Smooth muscle cell of the brain vasculature (primary cell): Measurements from ENCODE around the gene EPHA2.
"Not testable (repeated sequence)": the region's sequence is repeated elsewhere in the genome, so short reads cannot be mapped to it uniquely, and the experiment has no call there.

Source experiments
- DNase-seq: peaks from one replicate; pipeline ENCODE4 v3.0.0-alpha.2; 2012; ENCODE audit warnings: low read depth, low spot score

The EPHA2 gene

DNA sequence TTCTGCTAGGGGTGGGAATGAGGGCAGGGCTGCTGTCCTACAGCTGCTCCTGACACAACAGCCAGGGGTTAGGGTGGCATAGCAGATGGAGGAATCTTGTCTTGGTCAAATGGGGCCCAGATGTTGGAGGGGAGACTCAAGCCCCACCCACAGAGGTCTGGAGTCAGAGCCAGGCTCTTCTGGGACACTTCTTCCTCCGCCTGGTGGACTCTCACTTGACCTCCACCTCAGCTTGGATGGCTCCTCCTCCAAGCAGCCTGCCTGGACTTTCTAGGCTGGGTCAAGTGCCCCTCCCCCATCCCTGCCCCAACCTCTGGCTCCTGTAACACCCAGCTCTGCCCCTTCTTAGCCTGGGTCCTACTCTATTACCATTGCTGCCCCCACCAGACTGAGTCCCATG, 35.5 kb downstream of the EPHA2 start:
- no peak for DNase-seq

DNA sequence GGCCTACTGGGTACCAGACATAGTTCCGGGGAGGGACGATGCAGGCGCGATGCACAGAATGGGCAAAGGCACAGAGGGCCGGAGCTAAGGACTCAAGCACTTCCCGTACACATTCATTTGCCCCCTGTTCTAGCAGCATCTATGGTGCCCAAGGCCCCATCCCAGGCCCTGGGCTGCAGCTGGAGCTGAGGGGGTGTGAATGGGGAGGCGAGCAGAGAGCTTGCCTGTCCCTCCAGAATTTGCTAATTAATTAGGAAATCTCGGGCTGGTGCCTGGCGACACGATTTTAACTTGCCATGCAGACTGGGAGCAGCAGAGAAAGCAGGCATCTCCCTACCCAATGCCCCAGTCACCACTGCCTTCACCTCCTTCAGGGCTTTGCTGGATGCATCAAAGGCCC, 35.9 kb downstream of the EPHA2 start:
- no peak for DNase-seq

DNA sequence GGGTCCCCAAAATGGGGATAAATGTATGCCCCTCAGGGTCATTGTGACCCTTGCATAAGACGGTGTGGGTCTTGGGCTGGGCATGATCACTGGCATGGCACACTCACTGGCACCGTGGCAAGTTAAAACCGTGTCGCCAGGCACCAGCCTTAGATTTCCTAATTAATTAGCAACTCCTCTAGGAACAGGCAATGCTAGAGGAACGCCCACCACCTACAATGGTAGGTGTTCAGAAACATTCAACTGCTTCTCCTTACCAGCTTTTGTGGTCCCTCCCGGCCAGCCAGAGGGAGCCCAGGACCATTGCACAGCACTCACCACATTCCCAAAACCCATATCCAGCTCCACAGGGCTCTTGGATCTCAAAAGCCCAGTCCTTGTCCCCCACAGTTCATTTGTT, 36.4 kb downstream of the EPHA2 start:
- no peak for DNase-seq

DNA sequence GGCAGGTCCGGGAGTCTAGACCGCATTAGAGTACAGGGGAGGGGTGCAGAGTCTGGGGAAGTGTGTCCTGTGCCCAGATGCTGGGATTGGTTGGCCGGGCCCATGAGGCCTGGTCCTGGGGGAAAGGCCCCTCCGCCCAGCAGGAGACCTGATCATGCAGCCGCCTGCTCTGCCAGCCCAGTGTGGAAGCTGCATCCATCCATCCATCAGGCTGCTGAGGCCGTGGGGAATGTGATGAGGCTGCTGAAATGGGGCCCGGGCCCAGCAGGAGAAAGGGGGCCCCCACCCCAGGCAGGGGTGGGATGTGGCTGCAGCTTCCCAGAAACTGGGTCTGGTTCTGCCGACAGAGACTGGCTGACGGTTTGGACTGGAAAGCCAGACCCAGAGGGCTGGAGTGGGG, 37.2 kb downstream of the EPHA2 start:
- no peak for DNase-seq

DNA sequence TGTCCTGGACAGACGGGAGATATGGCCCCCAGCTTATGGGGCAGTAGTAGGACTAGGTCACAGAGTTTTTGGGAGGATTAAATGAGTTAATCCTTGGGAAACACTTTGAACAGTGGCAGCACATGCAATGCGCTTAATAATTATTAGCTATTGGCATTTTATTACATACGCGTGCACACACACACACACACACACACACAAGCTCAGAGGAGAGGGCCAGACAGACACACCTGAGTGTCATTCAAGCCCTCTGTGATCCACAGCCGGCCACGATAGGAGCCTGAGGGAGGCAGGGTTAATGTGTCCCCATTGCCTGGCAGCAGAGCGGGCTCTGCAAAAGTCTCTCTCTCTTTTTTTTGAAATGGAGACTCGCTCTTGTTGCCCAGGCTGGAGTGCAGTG, 37.9 kb downstream of the EPHA2 start:
- DNase-seq: no peak

DNA sequence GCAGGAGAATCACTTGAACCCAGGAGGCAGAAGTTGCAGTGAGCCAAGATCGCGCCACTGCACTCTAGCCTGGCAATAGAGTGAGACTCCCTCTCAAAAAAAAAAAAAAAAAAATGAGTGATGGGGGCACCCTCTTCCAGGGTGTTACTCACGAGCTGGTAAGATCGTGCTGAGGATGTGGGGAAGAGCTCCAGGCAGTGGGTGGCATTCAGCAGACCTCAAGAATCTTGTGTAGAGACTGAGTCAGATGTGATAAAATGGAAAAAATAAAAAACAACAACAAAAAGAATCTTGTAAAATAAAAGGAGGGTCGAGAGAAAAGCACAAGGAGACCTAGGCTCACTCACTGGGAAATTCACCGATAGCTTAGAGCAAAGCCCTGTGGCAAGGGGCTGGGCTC, 38.5 kb downstream of the EPHA2 start:
- no peak for DNase-seq

DNA sequence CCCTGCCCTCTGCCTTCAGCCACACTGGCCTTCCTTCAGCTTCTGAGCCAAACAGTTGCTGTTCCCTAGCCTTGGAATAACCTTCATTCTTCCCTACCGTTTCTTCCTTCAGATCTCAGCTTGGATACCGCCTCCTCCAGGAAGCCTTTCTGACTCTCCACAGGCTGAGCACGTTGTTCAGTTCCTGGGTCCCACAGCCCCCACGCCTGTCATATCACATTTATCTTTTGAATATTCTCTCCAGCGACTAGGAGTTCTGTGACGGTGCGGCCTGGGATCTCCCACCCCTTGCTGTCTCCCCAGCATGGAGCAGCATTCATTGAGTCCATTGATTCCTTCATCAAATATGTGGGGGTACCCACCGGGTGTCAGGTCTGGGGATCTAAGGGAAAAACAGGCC, 39.2 kb downstream of the EPHA2 start:
- DNase-seq: no peak

DNA sequence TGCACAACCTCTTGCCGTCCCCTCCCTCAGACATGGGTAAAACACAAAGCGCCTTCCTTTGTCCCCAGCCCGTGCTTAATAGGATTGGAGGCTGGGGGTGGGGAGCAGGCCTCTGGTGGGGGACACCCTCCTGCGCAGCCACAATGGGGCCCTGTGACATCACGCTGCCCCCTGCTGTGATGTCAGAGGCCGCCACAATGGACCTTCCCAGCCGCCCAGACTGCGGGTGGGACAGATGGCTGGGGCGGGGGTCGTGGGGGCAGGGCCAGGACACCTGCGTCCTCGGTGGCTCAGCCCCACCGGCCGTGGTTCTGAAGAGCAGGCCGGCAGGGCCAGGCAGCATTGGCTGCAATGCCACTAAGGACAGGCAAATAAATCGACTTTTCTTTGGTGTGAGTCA, 39.9 kb downstream of the EPHA2 start:
- DNase-seq: no peak

DNA sequence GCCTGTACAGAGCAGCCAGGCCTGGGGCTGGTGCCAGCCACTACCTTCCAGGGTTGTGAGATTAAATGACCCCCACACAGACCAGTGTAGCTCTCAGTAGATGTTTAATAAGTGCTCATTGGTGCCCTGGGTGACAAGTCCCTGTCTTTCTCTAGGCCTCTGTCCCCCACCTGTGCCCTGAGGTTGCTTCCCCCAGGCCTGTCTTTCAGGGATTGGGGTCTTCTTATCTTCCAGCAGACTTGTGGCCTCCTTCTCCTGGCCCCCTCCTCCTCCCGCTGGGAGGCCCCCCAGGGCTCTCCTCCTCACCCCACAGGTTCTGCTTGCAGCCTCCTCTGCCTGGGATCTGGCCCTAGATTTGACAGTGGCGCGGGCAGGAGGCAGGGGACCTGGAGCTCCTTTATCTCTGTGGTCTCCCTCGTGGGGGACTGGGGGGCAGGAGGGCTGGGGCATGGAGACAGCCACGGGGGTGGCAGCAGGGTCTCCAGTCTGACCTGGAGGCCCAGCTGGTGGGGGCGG, 40.3 kb downstream of the EPHA2 start:
- DNase-seq: no peak

DNA sequence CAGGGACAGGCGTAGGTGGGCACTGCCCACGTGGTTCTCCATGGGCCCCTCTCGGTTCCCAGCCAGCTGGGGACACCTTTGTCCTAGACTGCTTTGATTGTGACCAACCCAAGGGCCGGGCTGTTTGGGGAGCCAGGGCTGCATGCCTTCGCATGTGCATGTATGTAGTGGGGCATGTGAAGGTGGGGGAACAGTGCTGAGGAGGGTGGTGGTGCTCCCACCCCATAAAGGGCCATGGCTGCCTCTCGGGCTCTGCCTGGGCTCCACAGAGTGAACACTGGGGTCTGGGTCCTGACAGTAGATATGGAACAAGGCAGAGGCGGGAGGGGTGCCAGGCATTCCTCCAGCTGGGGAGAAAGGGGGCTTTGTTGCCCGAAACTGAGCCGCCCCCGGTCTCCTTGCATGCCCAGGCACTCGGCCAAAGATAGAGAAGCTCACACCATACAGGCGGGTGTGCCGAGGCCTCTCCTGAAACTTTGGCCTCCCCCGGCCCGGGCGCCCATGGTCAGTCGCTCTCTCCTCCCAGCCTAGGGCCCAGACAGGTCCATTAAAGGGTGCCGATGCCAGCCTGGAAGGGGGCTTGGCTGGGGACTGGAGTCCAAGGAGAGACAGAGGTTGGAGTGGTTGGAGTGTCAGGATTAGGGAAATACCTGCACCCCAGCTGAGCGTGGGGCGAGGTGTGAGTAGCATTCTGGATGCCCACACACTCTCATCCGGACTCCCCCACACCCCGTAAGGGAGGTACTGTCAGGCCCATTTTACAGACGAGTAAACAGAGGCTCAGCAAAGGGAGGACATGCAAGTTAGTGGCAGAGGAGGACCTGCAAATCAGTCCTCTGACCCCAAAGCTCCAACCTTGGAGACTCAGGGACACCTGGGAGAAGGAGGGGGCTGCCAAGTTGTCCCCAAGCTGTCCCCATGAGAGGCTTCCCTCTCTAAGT, 41.1 kb downstream of the EPHA2 start:
- DNase-seq: no peak

DNA sequence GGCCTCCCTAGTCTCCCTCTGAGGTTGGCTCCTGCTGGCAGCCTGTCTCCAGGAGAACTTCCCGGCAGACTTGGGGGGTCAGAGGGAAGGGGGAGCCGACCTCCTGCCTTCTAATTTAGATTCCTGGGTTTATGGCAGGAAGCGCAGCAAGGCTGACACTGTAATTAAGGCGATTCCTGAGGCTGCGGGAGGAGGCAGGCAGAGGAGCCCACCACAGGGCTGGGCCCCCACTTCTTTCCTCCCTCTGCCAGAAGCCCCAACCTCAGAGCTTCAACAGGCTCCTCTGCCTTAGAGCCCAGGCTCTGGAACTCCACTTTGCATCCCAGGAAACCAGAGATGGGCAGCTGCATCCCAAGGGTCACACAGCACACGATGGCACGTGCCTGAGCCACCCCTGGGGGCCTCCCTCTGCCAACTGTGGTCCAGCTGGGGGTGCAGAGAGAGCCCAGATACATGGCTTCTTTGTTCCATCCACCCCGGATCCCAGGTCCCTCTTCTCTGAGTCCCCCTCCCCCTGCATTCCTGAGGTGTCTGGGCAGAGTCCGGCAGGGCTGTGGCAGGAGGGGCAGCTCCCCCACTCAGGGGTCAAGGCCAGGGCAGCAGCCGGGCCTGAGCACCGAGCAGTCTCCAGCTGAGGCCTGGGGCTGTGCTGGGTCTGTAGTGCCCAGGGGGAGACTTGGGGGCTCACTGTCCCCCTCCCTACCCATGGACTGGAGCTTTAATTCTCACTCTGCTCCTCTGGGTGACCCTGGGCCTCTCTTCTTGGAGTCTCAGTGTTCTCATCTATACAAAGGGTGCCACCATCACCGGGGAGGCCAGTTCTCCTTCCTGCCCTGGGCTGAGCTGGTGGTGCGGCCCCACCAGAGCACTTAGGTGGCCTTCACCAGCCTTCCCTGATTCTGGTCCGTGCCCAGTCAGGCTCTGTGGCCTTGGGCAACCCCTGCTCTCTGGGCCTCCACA, 43.0 kb downstream of the EPHA2 start:
- DNase-seq: no peak

DNA sequence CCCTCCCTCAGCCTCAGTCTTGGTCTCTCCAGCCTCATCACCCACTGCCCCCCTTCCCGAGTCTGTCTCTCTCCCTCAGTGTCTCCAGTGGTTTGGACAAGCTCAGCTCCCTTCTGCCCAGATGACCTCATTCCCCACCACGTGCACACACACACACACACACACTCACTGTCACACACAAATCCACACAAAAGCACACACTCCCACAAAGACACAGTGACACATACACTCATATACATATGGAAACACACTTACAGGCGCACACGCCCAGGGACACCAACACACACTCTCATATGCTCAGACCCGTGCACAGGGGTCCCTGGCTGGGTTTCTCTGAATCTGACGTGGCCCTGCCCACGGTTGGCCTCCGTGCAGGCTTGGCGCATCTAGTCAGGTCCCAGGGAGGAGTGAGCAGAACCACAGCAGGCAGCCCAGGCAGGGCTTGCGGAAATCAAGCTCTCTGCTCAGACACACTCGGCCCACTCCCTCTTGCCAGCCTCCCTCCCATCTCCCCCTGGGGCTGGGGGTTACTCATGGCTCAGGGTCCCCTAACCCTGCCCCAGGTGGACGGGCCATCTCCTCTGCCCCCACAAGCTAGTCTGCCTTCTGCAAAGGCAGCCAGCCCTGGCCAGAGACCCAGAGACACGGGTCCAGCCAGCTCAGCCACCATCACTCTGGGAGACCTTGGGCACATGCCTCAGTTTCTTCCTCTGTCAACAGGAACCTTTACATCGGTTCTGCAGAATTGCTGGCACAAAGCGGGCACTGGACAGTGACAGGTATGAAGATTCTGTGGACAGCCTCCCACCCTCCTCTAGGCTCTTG, 43.9 kb downstream of the EPHA2 start:
- no peak for DNase-seq

DNA sequence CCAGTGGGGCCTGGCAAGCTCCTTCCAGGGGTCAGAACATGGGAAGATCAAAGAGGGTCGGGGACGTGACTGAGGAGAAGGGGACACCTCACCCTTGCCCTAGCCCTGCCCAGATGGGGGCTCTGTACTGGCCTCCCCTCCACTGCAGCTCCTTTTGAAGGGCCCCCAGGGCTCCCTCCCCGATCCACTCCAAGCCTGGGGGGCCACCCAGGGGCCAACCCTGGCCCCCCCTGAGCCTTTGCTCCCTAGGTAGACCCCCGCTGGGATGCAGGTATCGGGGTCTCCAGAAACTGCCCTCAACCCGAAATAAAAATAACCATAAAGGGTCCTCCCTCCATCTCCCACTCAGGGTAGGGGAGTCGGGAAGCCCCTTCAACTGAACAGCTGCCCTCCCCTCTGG, 45.0 kb downstream of the EPHA2 start:
- DNase-seq: no peak

DNA sequence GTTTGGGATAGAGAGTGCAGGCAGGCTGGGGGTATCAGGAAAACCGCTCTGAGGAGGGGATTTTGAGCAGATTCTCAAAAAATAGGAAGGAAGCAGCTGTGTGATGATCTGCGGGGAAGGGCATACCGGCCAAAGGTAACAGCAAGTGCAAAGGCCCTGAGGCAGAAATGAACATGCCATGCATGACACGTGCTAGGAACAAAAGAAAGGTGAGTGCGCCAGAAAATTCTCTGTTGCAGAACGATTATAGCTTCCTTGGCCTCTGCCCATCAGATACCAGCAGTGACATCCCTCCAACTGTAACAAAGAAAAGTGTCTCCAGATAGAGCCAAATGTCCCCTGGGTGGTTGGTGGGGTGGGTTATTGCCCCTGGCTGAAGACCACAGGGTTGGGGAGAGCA, 45.4 kb downstream of the EPHA2 start:
- no peak for DNase-seq

DNA sequence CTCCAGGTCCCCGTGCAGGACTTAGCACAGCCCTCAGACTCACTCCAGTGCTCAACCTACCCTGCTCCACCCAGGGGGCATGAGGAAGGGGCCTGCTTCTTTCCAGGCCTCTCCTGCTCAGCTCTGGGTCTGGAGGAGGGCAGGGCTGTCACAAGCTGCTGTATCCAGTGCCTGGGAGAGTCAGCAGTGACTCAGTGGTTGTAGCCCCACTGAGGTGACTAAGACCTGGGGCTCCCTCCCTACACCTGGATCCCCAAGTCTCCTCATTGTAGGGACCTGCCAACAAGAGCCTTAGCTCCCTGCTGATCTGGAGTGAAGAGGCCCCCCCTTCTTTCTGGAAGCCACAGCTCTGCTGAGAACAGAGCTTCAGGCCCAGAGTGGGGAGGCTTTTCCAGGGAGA, 46.3 kb downstream of the EPHA2 start:
- no peak for DNase-seq

DNA sequence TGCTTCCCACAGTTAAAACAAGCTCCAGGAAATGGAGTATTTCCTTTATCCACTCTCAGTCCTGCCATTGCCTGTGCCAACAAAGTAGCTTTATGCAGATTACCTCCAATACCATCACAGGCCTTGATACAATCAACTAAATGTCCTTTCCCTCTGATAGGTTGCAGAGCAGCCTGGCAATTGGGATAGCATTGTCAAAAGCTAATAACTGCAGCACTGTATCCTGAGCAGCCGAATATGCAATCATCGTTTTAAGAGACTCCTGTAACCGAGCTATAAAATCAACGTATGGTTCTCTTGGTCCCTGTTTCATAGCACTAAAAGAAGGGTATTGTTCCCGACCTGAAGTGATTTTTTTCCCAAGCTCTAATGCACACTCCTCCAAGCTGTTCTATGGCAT, 48.8 kb downstream of the EPHA2 start:
- not testable (repeated sequence) for DNase-seq

DNA sequence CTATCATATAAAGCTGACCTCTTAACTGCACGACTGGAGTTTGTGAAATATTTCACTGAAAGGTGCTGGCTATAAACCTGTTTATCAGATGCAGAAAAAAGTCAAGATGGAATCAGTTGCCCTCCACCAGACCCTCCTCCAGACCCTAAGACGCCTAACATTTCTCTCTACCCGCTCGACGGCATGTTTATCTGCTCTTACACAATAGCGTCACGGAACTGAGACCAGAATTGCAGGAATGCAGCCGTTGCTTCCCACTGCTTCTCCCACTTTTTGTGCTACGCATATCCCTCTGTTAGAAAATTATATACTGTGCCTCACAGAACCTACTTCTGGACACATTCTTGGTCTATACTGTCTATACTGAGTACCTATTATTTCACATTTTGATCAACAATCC, 54.2 kb downstream of the EPHA2 start:
- DNase-seq: no peak

DNA sequence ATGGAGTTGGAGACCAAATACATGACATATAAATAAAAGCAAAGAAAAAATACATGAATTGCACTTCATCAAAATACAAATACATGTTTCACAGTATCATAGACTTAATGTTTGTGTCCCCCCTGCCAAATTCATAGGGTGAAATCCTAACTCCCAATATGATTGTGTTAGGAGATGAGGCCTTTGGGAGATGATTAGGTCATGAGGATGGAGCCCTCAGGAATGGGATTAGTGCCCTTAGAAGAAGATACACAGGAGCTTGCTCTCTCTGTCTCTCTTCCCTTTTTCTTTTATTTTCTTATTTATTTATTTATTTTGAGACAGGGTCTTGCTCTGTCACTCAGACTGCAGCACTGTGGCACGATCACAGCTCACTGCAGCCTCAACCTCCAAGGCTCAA, 56.5 kb downstream of the EPHA2 start:
- DNase-seq: no peak

DNA sequence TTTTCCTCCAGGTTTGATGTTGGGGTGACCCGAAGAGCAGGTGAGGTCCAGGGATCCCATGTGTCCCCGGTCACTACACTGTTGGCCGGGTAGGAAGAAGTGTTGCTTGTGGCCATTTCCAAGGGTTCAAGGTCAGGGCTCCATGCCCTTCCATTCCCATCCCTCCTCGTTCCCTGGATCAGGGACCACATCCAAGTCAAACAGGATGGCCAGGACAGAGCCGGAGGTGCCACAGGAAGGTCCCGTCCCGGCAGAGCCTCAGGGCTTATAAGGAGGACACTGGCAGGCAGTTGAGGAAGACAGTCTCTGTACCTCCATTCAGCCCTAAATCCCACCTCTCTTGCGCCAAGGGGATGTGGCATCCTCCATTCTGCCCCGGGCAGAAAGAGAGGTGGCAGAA, 60.4 kb downstream of the EPHA2 start:
- DNase-seq: no peak

DNA sequence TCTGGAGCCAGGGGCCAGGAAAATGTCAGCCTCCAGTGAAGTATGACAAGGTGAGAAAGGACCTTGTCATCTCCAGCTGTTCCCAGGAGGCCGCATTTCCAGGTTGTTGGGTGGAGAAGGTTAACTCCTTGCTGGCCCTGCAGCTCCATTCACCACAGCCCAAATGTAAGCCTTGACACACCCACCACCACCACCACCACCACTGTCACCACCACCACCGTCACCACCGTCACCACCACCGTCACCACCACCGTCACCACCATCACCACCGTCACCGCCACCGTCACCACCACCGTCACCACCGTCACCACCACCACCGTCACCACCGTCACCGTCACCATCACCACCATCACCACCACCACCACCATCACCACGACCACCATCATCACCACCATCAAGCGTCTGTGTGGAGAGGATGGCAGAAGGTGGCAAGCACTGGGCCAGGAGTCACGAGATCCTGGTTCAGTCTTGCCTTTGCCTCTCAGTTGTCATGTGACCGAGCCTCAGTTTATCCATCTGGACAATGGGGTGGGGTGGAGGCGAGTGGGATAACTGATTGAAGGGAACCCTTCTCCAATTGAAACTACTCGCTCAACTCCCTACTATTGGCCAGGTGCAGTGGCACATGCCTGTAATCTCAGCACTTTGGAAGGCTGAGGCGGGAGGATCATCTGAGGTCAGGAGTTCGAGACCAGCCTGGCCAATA, 61.3 kb downstream of the EPHA2 start:
- DNase-seq: no peak

DNA sequence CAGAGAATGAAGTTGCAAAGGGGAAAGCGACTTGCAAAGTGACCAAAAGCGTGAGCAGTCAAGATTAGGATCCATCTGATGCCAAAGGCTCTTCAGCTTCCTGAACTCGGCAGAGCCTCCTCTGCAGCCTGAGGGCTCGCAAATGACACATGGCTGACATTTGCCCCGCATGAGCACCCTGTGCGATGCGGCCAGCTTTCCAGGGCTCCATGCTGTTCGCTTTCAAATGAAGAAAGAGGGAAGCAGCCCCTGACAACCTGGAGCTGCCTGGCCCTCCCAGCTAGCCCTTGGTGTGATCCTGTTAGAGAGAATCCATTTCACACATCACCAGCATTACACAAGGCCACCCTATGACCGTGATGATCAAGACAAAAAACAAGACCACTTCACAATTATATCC, 62.3 kb downstream of the EPHA2 start:
- no peak for DNase-seq
